AG04449 (cell line): ENCODE data around the gene HMCN2.

Experiments
- CTCF ChIA-PET: fragments of 350-600 bp; formaldehyde crosslinking; extraction: SDS; loops from one replicate; lab custom pipeline; 2021; ENCODE audit warnings: antibody characterized with exemption; lab: Yijun Ruan, JAX
- POLR2A ChIA-PET: fragments of 400-600, 350-600 bp; formaldehyde crosslinking; extraction: SDS; loops from one replicate; lab custom pipeline; 2020; ENCODE audit warnings: antibody characterized with exemption, inconsistent platforms; lab: Yijun Ruan, JAX
- DNase-seq: peaks from one replicate; pipeline ENCODE4 v3.0.0-alpha.2; 2010; ENCODE audit warnings: low read depth, low spot score
- H3K4me3 ChIP-seq: 2 replicates; pipeline ENCODE4 v1.5.1; 2011; ENCODE audit warnings: low read depth, mild to moderate bottlenecking, control low read depth, low read length
- CTCF ChIP-seq: IDR thresholded peaks from one replicate; pipeline ENCODE4 v1.5.1; 2011; ENCODE audit warnings: mild to moderate bottlenecking, moderate library complexity, low read length, control low read depth, inconsistent platforms; ENCODE audit not compliant: insufficient read depth; ENCODE audit errors: missing control alignments

Gene HMCN2

GRCh38 chr9:130331061-130331460 is 65.5 kb downstream of the HMCN2 start:
- POLR2A ChIA-PET, result no interaction called here
- TF ChIP-seq CTCF, result no peak
- no peak overlapping the region for H3K4me3 ChIP-seq
- no peak for DNase-seq
- CTCF ChIA-PET, result no interaction called here

- POLR2A ChIA-PET, result no interaction called here
- TF ChIP-seq CTCF, result no peak
- DNase-seq, result no peak
- CTCF ChIA-PET, result no interaction called here
- H3K4me3 ChIP-seq, result no peak overlapping the region
Measured at GRCh38 chr9:130331573-130331972, 66.0 kb downstream of the HMCN2 start.

GRCh38 chr9:130332384-130332926 is 66.9 kb downstream of the HMCN2 start:
- ChIA-PET CTCF (no interaction called here), POLR2A (no interaction called here)
- no peak overlapping the region for H3K4me3 ChIP-seq
- DNase-seq, result no peak
- no peak for TF ChIP-seq CTCF

GRCh38 chr9:130333041-130333711 is 67.6 kb downstream of the HMCN2 start:
- ChIA-PET POLR2A (no interaction called here), CTCF (interaction anchor here (1.0 kb wide), 1 partner anchor 225 kb away, joined by 3 read pairs; no protein-coding TSS in a partner anchor)
- no peak for DNase-seq
- TF ChIP-seq CTCF, result no peak
- H3K4me3 ChIP-seq, result no peak overlapping the region

GRCh38 chr9:130333712-130334062 is 68.1 kb downstream of the HMCN2 start:
- ChIA-PET POLR2A (no interaction called here), CTCF (interaction anchor here (1.0 kb wide), 1 partner anchor 226 kb away, joined by 3 read pairs; no protein-coding TSS in a partner anchor)
- H3K4me3 ChIP-seq, result no peak overlapping the region
- TF ChIP-seq CTCF, result no peak
- DNase-seq, result no peak

GRCh38 chr9:130334915-130335314 is 69.4 kb downstream of the HMCN2 start:
- no peak for DNase-seq
- ChIA-PET CTCF (no interaction called here), POLR2A (no interaction called here)
- H3K4me3 ChIP-seq, result no peak overlapping the region
- no peak for TF ChIP-seq CTCF
